ENCODE results near the gene CD1D. TPM values are rescaled to one million over a fixed set of nuclear protein-coding genes. Genes with fewer than 3 reads are reported as not detected.

CD1D gene
- total RNA-seq (2022): not detected in 2 replicates
- not detected for Bru-seq, nascent RNA
- BruChase-seq, experiment 1, labeled RNA remaining after a 2-hour chase: not detected
- not detected for BruChase-seq, experiment 2, labeled RNA remaining after a 6-hour chase
- long read RNA-seq: 0 reads

DNA sequence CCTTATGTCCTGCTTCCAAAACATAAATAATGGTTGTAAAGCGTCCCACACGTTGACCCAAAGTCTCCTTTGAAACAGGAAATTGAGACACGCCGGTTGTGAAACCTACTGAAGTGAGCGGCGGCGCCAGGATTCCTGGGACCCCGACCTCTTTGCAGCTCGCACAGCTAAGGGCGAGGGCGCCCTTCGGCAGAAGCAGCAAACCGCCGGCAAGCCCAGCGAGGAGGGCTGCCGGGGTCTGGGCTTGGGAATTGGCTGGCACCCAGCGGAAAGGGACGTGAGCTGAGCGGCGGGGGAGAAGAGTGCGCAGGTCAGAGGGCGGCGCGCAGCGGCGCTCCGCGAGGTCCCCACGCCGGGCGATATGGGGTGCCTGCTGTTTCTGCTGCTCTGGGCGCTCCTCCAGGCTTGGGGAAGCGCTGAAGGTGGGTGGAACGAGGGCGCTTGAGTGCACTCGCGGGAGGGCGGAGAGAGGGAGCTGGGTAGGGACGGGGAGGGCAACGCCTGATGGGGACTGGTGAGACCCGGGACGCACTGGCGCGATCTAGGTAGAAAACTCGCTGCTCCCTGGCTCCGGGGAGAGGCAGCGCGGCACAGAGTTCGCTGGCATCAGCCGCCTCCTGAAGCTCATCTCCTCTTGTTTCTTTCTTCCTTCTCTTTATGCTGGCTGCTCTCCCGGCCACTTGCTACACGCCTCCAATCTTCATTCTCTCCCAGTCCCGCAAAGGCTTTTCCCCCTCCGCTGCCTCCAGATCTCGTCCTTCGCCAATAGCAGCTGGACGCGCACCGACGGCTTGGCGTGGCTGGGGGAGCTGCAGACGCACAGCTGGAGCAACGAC lies at the start of gene CD1D:
Gene CD1D (plus strand): TSS at position 155 of the 836 bp plus-strand sequence. CDS start 207 bp downstream, at position 362.
- Histone ChIP-seq H3K9me3 (no peaks in the 10 kb centered on the region), H3K4me1 (no peaks in the 10 kb centered on the region), H3K27me3 (replicated peaks; ENCODE audit: control insufficient read depth, insufficient read depth, low read length) (no peaks in the 10 kb centered on the region), H3K36me3 (ENCODE audit: control insufficient read depth, insufficient read depth, low read length) (no peaks in the 10 kb centered on the region), H3K4me3 (ENCODE audit: low read depth, low read length) (no peak within 1 kb of the TSS)
- intact Hi-C loops (cut with micrococcal nuclease; ENCODE audit: unreplicated experiment): no loop called here
- no TSS peak for BruUV-seq (replicated peaks)
- Mint-ChIP-seq H3K4me1 (ENCODE audit: low read depth, unreplicated experiment) (no peaks in the 10 kb centered on the region), H3K36me3 (ENCODE audit: insufficient read depth, unreplicated experiment) (no peaks in the 10 kb centered on the region), H3K4me3 (ENCODE audit: unreplicated experiment) (no peak within 1 kb of the TSS), H3K27ac (ENCODE audit: unreplicated experiment) (no peak within 1 kb of the TSS), H3K9me3 (ENCODE audit: unreplicated experiment) (no peaks in the 10 kb centered on the region), H3K27me3 (ENCODE audit: insufficient read depth, unreplicated experiment) (peaks cover 24% of the 10 kb centered on the region)
- ChIA-PET CTCF (no interaction called here), POLR2A (no interaction called here)
- no peak for TF ChIP-seq CTCF (IDR thresholded peaks at IDR 0.05; ENCODE audit: insufficient read depth in 1 of 2, low read depth in 1 of 2, low read length in 1 of 2, severe bottlenecking in 1 of 2, unreplicated experiment in 1 of 2)
- no peak for DNase-seq

DNA sequence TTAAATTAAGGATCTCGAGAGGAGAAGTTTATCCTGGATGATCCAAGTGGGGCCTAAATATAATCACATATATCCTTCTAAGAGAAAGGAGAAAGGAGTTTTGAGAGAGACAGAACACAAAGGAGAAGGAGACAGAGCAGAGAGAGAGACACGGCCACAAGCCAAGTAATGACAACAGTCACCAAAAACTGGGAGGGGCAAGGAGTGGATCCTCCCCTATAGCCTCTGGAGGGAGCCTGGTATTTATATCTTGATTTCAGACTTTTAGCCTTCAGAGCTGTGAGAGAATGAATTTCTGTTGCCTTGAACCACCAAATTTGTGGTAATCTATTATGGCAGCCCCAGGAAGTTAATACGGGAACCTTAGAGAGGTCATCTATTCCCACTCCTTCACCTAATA lies 49.5 kb upstream of the CD1D start:
- TF ChIP-seq CTCF (IDR thresholded peaks at IDR 0.05; ENCODE audit: insufficient read depth in 1 of 2, low read depth in 1 of 2, low read length in 1 of 2, severe bottlenecking in 1 of 2, unreplicated experiment in 1 of 2): no peak
- no peak for DNase-seq
- no peaks in the 10 kb centered on the region for H3K9me3 Mint-ChIP-seq (ENCODE audit: unreplicated experiment)
- H3K27me3 Mint-ChIP-seq (ENCODE audit: insufficient read depth, unreplicated experiment): peaks cover 7% of the 10 kb centered on the region
- Histone ChIP-seq H3K4me1 (no peaks in the 10 kb centered on the region), H3K4me3 (ENCODE audit: low read depth, low read length) (no peak overlapping the region), H3K36me3 (ENCODE audit: control insufficient read depth, insufficient read depth, low read length) (no peaks in the 10 kb centered on the region), H3K27me3 (replicated peaks; ENCODE audit: control insufficient read depth, insufficient read depth, low read length) (no peaks in the 10 kb centered on the region), H3K9me3 (no peaks in the 10 kb centered on the region)
- ChIA-PET CTCF (no interaction called here), POLR2A (no interaction called here)
- no peak overlapping the region for H3K27ac Mint-ChIP-seq (ENCODE audit: unreplicated experiment)
- no peak overlapping the region for H3K4me3 Mint-ChIP-seq (ENCODE audit: unreplicated experiment)
- intact Hi-C loops (cut with micrococcal nuclease; ENCODE audit: unreplicated experiment): loop anchor here (10.0 kb wide), 1 partner anchor 934 kb away; no protein-coding TSS in a partner anchor
- H3K36me3 Mint-ChIP-seq (ENCODE audit: insufficient read depth, unreplicated experiment): no peaks in the 10 kb centered on the region
- no peaks in the 10 kb centered on the region for H3K4me1 Mint-ChIP-seq (ENCODE audit: low read depth, unreplicated experiment)
- no TSS peak for BruUV-seq (replicated peaks)

GRCh38 chr1:158140764-158141192 lies 39.9 kb upstream of the CD1D start:
- H3K9me3 ChIP-seq: no peaks in the 10 kb centered on the region
- no peak overlapping the region for H3K27ac Mint-ChIP-seq (ENCODE audit: unreplicated experiment)
- ChIA-PET POLR2A (interaction anchor here (0.5 kb wide), 1 partner anchor 12 kb away, joined by 3 read pairs; no protein-coding TSS in a partner anchor), CTCF (no interaction called here)
- no peaks in the 10 kb centered on the region for H3K27me3 Mint-ChIP-seq (ENCODE audit: insufficient read depth, unreplicated experiment)
- no peak for TF ChIP-seq CTCF (IDR thresholded peaks at IDR 0.05; ENCODE audit: insufficient read depth in 1 of 2, low read depth in 1 of 2, low read length in 1 of 2, severe bottlenecking in 1 of 2, unreplicated experiment in 1 of 2)
- H3K36me3 ChIP-seq (ENCODE audit: control insufficient read depth, insufficient read depth, low read length): no peaks in the 10 kb centered on the region
- intact Hi-C loops (cut with micrococcal nuclease; ENCODE audit: unreplicated experiment): no loop called here
- no peaks in the 10 kb centered on the region for H3K9me3 Mint-ChIP-seq (ENCODE audit: unreplicated experiment)
- no peak overlapping the region for H3K4me3 Mint-ChIP-seq (ENCODE audit: unreplicated experiment)
- no peaks in the 10 kb centered on the region for H3K36me3 Mint-ChIP-seq (ENCODE audit: insufficient read depth, unreplicated experiment)
- H3K4me3 ChIP-seq (ENCODE audit: low read depth, low read length): no peak overlapping the region
- no peaks in the 10 kb centered on the region for H3K4me1 ChIP-seq
- BruUV-seq (replicated peaks): no TSS peak
- H3K4me1 Mint-ChIP-seq (ENCODE audit: low read depth, unreplicated experiment): no peaks in the 10 kb centered on the region
- H3K27me3 ChIP-seq (replicated peaks; ENCODE audit: control insufficient read depth, insufficient read depth, low read length): no peaks in the 10 kb centered on the region; the same call in 1 of the 2 replicates
- DNase-seq: no peak

Measured in Caco-2 (cell line).